H1 (cell line): ENCODE results near the gene NMU. TPM values are rescaled to one million over a fixed set of nuclear protein-coding genes. Genes with fewer than 3 reads are reported as not detected.

Source experiments
- CTCF ChIA-PET: fragments of 300-600 bp; sonication (Branson Sonifier 250); formaldehyde crosslinking; loops from one replicate; lab custom pipeline; 2021; ENCODE audit not compliant: partially characterized antibody; lab: Charles Lee
- POLR2A ChIA-PET: fragments of 300-600 bp; sonication (Branson Sonifier 250); formaldehyde crosslinking; loops from one replicate; lab custom pipeline; 2021; ENCODE audit warnings: inconsistent platforms; ENCODE audit not compliant: partially characterized antibody; lab: Charles Lee
- DNase-seq, 2 experiments: peaks; one replicate each; pipeline versions ENCODE4 v3.0.0 to v3.0.0-alpha.2; 2010 to 2022; ENCODE audit warnings: low spot score in 2 of 2, low read depth in 1 of 2, mixed read lengths in 1 of 2
- FAIRE-seq: peaks from 2 replicates; lab custom pipeline; 2011; peaks lifted over from hg19 to GRCh38; lab: Jason Lieb, UNC
- H2AFZ ChIP-seq: 2 replicates; pipeline ENCODE4 v1.8.1; 2012; ENCODE audit warnings: low read length, inconsistent platforms
- H2AK5ac ChIP-seq: 2 replicates; pipeline ENCODE4 v1.6.1; 2013; ENCODE audit warnings: low read depth, low read length
- H2BK120ac ChIP-seq: replicated peaks from 2 replicates; pipeline ENCODE3; 2013; ENCODE audit warnings: low read depth, low read length, inconsistent platforms
- H2BK12ac ChIP-seq: 2 replicates; pipeline ENCODE4 v1.6.1; 2013; ENCODE audit warnings: low read depth, low read length
- H2BK15ac ChIP-seq: 2 replicates; pipeline ENCODE4 v1.6.1; 2013; ENCODE audit warnings: low read length
- H2BK20ac ChIP-seq: 2 replicates; pipeline ENCODE4 v1.6.1; 2013; ENCODE audit warnings: low read length
- H2BK5ac ChIP-seq: 2 replicates; pipeline ENCODE4 v1.6.1; 2013; ENCODE audit warnings: low read depth, low read length
- H3K14ac ChIP-seq: 2 replicates; pipeline ENCODE4 v1.6.1; 2013; ENCODE audit warnings: inconsistent platforms; ENCODE audit not compliant: insufficient read length
- H3K18ac ChIP-seq: 2 replicates; pipeline ENCODE4 v1.6.1; 2013; ENCODE audit warnings: low read length; ENCODE audit errors: extremely low read depth
- H3K23ac ChIP-seq: 2 replicates; pipeline ENCODE4 v1.6.1; 2013; ENCODE audit warnings: inconsistent platforms; ENCODE audit not compliant: insufficient read length
- H3K23me2 ChIP-seq: 2 replicates; pipeline ENCODE4 v1.6.1; 2013; ENCODE audit warnings: low read depth, low read length
- H3K27ac ChIP-seq: 2 replicates; pipeline ENCODE4 v1.6.1; 2011; ENCODE audit warnings: low read depth, low read length, inconsistent platforms
- H3K27me3 ChIP-seq, 4 experiments: replicated peaks in 1 of 4; 1 replicate in 1 of 4; 2 replicates in 3 of 4; pipeline versions ENCODE4 v1.6.1 to v1.8.1; 2011 to 2013; ENCODE audit warnings: low read length in 3 of 4, mild to moderate bottlenecking in 3 of 4, inconsistent platforms in 2 of 4, mixed read lengths in 2 of 4, moderate library complexity in 1 of 4; ENCODE audit not compliant: control insufficient read depth in 3 of 4, insufficient read depth in 3 of 4; ENCODE audit errors: extremely low read depth in 1 of 4
- H3K36me3 ChIP-seq, 4 experiments: 2 replicates each; pipeline versions ENCODE4 v1.6.1 to v1.8.1; 2011 to 2013; ENCODE audit warnings: mild to moderate bottlenecking in 4 of 4, low read length in 3 of 4, moderate library complexity in 2 of 4, control low read depth in 1 of 4, inconsistent platforms in 1 of 4; ENCODE audit not compliant: insufficient read depth in 4 of 4, control insufficient read depth in 2 of 4
- H3K4ac ChIP-seq: replicated peaks from 2 replicates; pipeline ENCODE3; 2013; ENCODE audit warnings: low read length, low read depth, mixed read lengths, inconsistent platforms; ENCODE audit not compliant: insufficient read length
- H3K4me1 ChIP-seq, 4 experiments: replicated peaks in 1 of 4; 1 replicate in 1 of 4; 2 replicates in 3 of 4; pipeline versions ENCODE4 v1.6.1 to v1.8.1; 2011 to 2013; ENCODE audit warnings: low read length in 3 of 4, inconsistent platforms in 2 of 4, mixed read lengths in 1 of 4; ENCODE audit not compliant: insufficient read depth in 4 of 4, control insufficient read depth in 3 of 4
- H3K4me2 ChIP-seq, 2 experiments: 2 replicates each; pipeline versions ENCODE4 v1.6.1 to v1.8.1; 2011 to 2013; ENCODE audit warnings: low read depth in 2 of 2, low read length in 2 of 2, control low read depth in 1 of 2, inconsistent platforms in 1 of 2, mild to moderate bottlenecking in 1 of 2; ENCODE audit not compliant: insufficient read depth in 1 of 2
- H3K4me3 ChIP-seq, 4 experiments: fragments of 200-600, 300-600 bp in 1 of 4; sonication (generic), shearing (Covaris generic), sonication (Bioruptor Twin) in 1 of 4; 2 replicates each; pipeline versions ENCODE4 v1.5.1 to v1.8.1; 2011 to 2016; ENCODE audit warnings: low read length in 4 of 4, low read depth in 3 of 4, control low read depth in 2 of 4, inconsistent platforms in 2 of 4, mild to moderate bottlenecking in 2 of 4, mixed read lengths in 1 of 4, moderate library complexity in 1 of 4; ENCODE audit not compliant: insufficient read depth in 2 of 4; ENCODE audit errors: extremely low read depth in 1 of 4
- H3K56ac ChIP-seq: replicated peaks from 2 replicates; pipeline ENCODE3; 2013; ENCODE audit warnings: low read depth, mild to moderate bottlenecking, mixed read lengths, low read length, inconsistent platforms; ENCODE audit not compliant: insufficient read length
- H3K79me1 ChIP-seq: 2 replicates; pipeline ENCODE4 v1.6.1; 2013; ENCODE audit warnings: low read depth, low read length, control low read depth
- H3K79me2 ChIP-seq, 2 experiments: 2 replicates each; pipeline versions ENCODE4 v1.6.1 to v1.8.1; 2012 to 2013; ENCODE audit warnings: low read length in 2 of 2, mild to moderate bottlenecking in 2 of 2, inconsistent platforms in 1 of 2; ENCODE audit not compliant: insufficient read depth in 2 of 2, control insufficient read depth in 1 of 2
- H3K9ac ChIP-seq, 4 experiments: replicated peaks in 1 of 4; 1 replicate in 1 of 4; 2 replicates in 3 of 4; pipeline versions ENCODE4 v1.6.1 to v1.8.1; 2011 to 2013; ENCODE audit warnings: low read depth in 3 of 4, low read length in 3 of 4, control low read depth in 2 of 4, mild to moderate bottlenecking in 2 of 4, moderate library complexity in 2 of 4, inconsistent platforms in 1 of 4; ENCODE audit errors: extremely low read depth in 1 of 4
- H3K9me3 ChIP-seq, 2 experiments: 2 replicates each; pipeline versions ENCODE4 v1.6.1 to v1.8.1; 2012 to 2013; ENCODE audit warnings: mild to moderate bottlenecking in 2 of 2, moderate library complexity in 2 of 2, control low read depth in 1 of 2, inconsistent platforms in 1 of 2, low read depth in 1 of 2, low read length in 1 of 2, mixed read lengths in 1 of 2; ENCODE audit not compliant: insufficient read depth in 2 of 2
- H4K20me1 ChIP-seq, 2 experiments: replicated peaks in 1 of 2; 2 replicates each; pipeline versions ENCODE3 to v1.8.1; 2011 to 2013; ENCODE audit warnings: inconsistent platforms in 2 of 2, low read length in 2 of 2, mild to moderate bottlenecking in 1 of 2; ENCODE audit not compliant: insufficient read depth in 2 of 2, control insufficient read depth in 1 of 2
- H4K5ac ChIP-seq: 2 replicates; pipeline ENCODE4 v1.6.1; 2013; ENCODE audit warnings: low read length, low read depth, mixed read lengths, inconsistent platforms; ENCODE audit not compliant: insufficient read length
- H4K8ac ChIP-seq: 2 replicates; pipeline ENCODE4 v1.8.0; 2013; ENCODE audit warnings: mild to moderate bottlenecking, moderate library complexity, low read length, inconsistent platforms; ENCODE audit not compliant: insufficient read depth; ENCODE audit errors: extremely low read depth
- H4K91ac ChIP-seq: replicated peaks from 2 replicates; pipeline ENCODE3; 2013; ENCODE audit warnings: low read length, mixed read lengths, inconsistent platforms; ENCODE audit not compliant: insufficient read length
- BACH1 ChIP-seq: IDR thresholded peaks from 2 replicates; pipeline ENCODE4 v1.6.1; 2012; ENCODE audit warnings: low read length, improper control_type of control experiment
- BRCA1 ChIP-seq: IDR thresholded peaks from 2 replicates; pipeline ENCODE4 v1.6.1; 2012; ENCODE audit warnings: low read depth, low read length, improper control_type of control experiment
- CREB1 ChIP-seq: IDR thresholded peaks from 2 replicates; pipeline ENCODE4 v1.6.1; 2012; ENCODE audit warnings: inconsistent platforms
- E2F6 ChIP-seq: IDR thresholded peaks from 2 replicates; pipeline ENCODE4 v1.6.1; 2012; ENCODE audit warnings: inconsistent platforms
- EGR1 ChIP-seq: IDR thresholded peaks from 2 replicates; pipeline ENCODE4 v1.6.1; 2011; ENCODE audit warnings: low read depth, low read length, borderline replicate concordance
- GTF2F1 ChIP-seq: IDR thresholded peaks from 2 replicates; pipeline ENCODE4 v1.6.1; 2012; ENCODE audit warnings: low read depth, low read length, improper control_type of control experiment, borderline replicate concordance
- HDAC2 ChIP-seq, 2 experiments: fragments of 300-600 bp in 1 of 2; sonication (generic) in 1 of 2; IDR thresholded peaks; 2 replicates each; pipeline ENCODE4 v1.6.1; 2011 to 2012; ENCODE audit warnings: low read depth in 2 of 2, low read length in 2 of 2, mild to moderate bottlenecking in 2 of 2, moderate library complexity in 2 of 2, borderline replicate concordance in 1 of 2, inconsistent platforms in 1 of 2
- JUN ChIP-seq: IDR thresholded peaks from 2 replicates; pipeline ENCODE4 v1.6.1; 2011; ENCODE audit warnings: low read depth, mild to moderate bottlenecking, improper control_type of control experiment, low read length
- NANOG ChIP-seq: IDR thresholded peaks from 2 replicates; pipeline ENCODE4 v1.6.1; 2011; ENCODE audit warnings: low read length, low read depth, mild to moderate bottlenecking, inconsistent platforms; ENCODE audit not compliant: insufficient read depth, poor library complexity, severe bottlenecking
- PHF8 ChIP-seq: fragments of 200-600 bp; sonication (generic); conservative IDR thresholded peaks from 2 replicates; pipeline ENCODE4 v1.7.1; 2012; ENCODE audit warnings: low read depth, mild to moderate bottlenecking, inconsistent platforms, low read length, moderate library complexity
- RFX5 ChIP-seq: IDR thresholded peaks from 2 replicates; pipeline ENCODE4 v1.6.1; 2011; ENCODE audit warnings: low read depth, low read length, improper control_type of control experiment, borderline replicate concordance
- SAP30 ChIP-seq: fragments of 300-600 bp; sonication (generic); IDR thresholded peaks from 2 replicates; pipeline ENCODE4 v1.7.1; 2012; ENCODE audit warnings: low read length, moderate library complexity, mild to moderate bottlenecking, inconsistent platforms; ENCODE audit not compliant: insufficient read depth, insufficient replicate concordance
- TAF1 ChIP-seq: IDR thresholded peaks from 2 replicates; pipeline ENCODE4 v1.6.1; 2011; ENCODE audit warnings: mild to moderate bottlenecking, low read depth, low read length
- WGBS, 2 experiments: shearing (Covaris generic) in 1 of 2; methylation state at CpG; one replicate each; pipeline versions ENCODE4 v1.1.6 to v1.1.7; 2013 to 2015; ENCODE audit warnings: low lambda C conversion rate in 2 of 2, mixed read lengths in 2 of 2, inconsistent platforms in 1 of 2, low coverage in 1 of 2, missing lambda C conversion rate in 1 of 2; ENCODE audit not compliant: insufficient replicate concordance in 2 of 2, insufficient coverage in 1 of 2, insufficient read length in 1 of 2; ENCODE audit errors: extremely low coverage in 1 of 2, missing lambda C conversion rate in 1 of 2; 5-methylcytosine and 5-hydroxymethylcytosine counted together
- polyA plus RNA-seq, 7 experiments: library from polyadenylated mRNA; depleted of rRNA in 3 of 7; stranded (reverse) in 5 of 7; unstranded in 2 of 7; fragments of >200 nt in 5 of 7; fragments of 200-250 nt in 2 of 7; gene quantifications; 1 replicate in 5 of 7; 2 replicates in 1 of 7; 4 replicates in 1 of 7; pipeline versions ENCODE4 v1.2.1 to v1.2.3, GENCODE V29; 2011 to 2013; ENCODE audit warnings: missing spikeins in 2 of 7, mixed read lengths in 2 of 7
- total RNA-seq: library from RNA; stranded (reverse); fragmentation: NEBNext Ultra II Directional; extraction: Animal tissue kit (Norgen Biotek cat#: 25700); gene quantifications from 2 replicates; pipeline ENCODE4 v1.2.1, GENCODE V29; 2021

Gene NMU
- total and polyA plus RNA-seq, 2 of the 8 experiments (the other 6 are each of a cell fraction or from before 2014, with no cell fraction given), result 30.5 to 50.4 TPM

- no peak overlapping the region for H2BK5ac ChIP-seq
- CTCF ChIA-PET, result interaction anchor here (1.3 kb wide), 1 partner anchor 9 kb away, joined by 3 read pairs; no protein-coding TSS in a partner anchor
- POLR2A ChIA-PET, result no interaction called here
- H3K23me2 ChIP-seq, result no peaks in the 10 kb centered on the region
- H3K4ac ChIP-seq, result no peak overlapping the region
- H3K4me1 ChIP-seq, result no peaks in the 10 kb centered on the region
- H3K18ac ChIP-seq, result no peak overlapping the region
- H3K79me1 ChIP-seq, result no peaks in the 10 kb centered on the region
- H3K27me3 ChIP-seq, result peaks cover 0 to 1% (median 0%) of the 10 kb centered on the region in 4 experiments; a peak in 1 of 7 replicates
- H3K9ac ChIP-seq, result no peak overlapping the region
- H4K5ac ChIP-seq, result no peak overlapping the region
- DNase-seq (no peak), FAIRE-seq (no peak)
- no peak overlapping the region for H2AFZ ChIP-seq
- H2BK20ac ChIP-seq, result no peak overlapping the region
- H3K36me3 ChIP-seq, result no peaks in the 10 kb centered on the region
- H2BK12ac ChIP-seq, result no peak overlapping the region
- no peak overlapping the region for H3K4me2 ChIP-seq
- H2AK5ac ChIP-seq, result no peak overlapping the region
- H3K14ac ChIP-seq, result no peak overlapping the region
- no peak overlapping the region for H3K23ac ChIP-seq
- no peak overlapping the region for H3K27ac ChIP-seq
- H3K56ac ChIP-seq, result no peak overlapping the region
- no peak overlapping the region for H4K8ac ChIP-seq
- no peaks in the 10 kb centered on the region for H3K9me3 ChIP-seq
- H2BK120ac ChIP-seq, result no peak overlapping the region
- WGBS, 2 experiments, result 93% methylated on average over 1 of the region's 1 CpG; no CpG with 5 or more reads in 1 of the 2 experiments
- H2BK15ac ChIP-seq, result no peak overlapping the region
- H3K4me3 ChIP-seq, result no peak overlapping the region
- no peaks in the 10 kb centered on the region for H4K20me1 ChIP-seq
- no peaks in the 10 kb centered on the region for H3K79me2 ChIP-seq
- no peak overlapping the region for H4K91ac ChIP-seq
- no peak for TF ChIP-seq JUN
- TF ChIP-seq EGR1, result no peak
- no peak for TF ChIP-seq TAF1
- TF ChIP-seq CREB1, result no peak
- TF ChIP-seq BACH1, result no peak
- TF ChIP-seq HDAC2 (IDR thresholded peaks at IDR 0.05; ENCODE audit: borderline replicate concordance in 1 of 2, low read depth in 2 of 2, low read length in 2 of 2), result no peak
- no peak for TF ChIP-seq GTF2F1
- no peak for TF ChIP-seq BRCA1
- TF ChIP-seq RFX5, result no peak
- TF ChIP-seq E2F6, result no peak
- no peak for TF ChIP-seq SAP30
- no peak for TF ChIP-seq NANOG
- no peak for TF ChIP-seq PHF8
Measured at GRCh38 chr4:55617587-55618197, 18.4 kb downstream of the NMU start.
